Activated naive CD8-positive, alpha-beta T cell treated with anti-CD3 and anti-CD28 coated beads, Interleukin-2, amount 50 U/mL, for 16 hours (primary cell): Measurements from ENCODE around the gene SORCS1.

Experiments
- DNase-seq: peaks from one replicate; pipeline ENCODE4 v3.0.0-alpha.2; 2020; ENCODE audit warnings: low read depth, low spot score

Gene SORCS1

DNA sequence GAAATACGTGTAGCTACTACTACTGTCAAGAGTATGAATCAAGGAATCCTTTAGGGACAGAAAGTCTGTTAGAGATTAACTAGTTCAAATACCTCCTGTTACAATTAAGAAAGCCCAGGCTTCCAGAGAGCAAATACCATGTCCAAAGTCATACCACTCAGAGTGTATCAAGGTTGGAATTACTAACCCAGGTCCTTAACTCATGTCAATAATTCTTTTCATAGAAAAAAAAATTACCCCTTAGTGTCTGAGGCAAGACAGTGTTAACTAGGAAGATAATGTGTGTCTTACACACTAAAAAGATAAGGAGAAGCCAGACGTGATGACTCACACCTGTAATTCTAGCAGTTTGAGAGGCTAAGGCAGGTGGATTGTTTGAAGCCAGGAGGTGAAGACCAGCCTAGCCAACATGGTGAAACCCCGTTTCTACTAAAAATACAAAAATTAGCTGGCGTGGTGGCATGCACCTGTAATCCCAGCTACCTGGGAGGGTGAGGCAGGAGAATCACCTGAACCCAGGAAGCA is 423.4 kb downstream of the SORCS1 start:
- no peak for DNase-seq

DNA sequence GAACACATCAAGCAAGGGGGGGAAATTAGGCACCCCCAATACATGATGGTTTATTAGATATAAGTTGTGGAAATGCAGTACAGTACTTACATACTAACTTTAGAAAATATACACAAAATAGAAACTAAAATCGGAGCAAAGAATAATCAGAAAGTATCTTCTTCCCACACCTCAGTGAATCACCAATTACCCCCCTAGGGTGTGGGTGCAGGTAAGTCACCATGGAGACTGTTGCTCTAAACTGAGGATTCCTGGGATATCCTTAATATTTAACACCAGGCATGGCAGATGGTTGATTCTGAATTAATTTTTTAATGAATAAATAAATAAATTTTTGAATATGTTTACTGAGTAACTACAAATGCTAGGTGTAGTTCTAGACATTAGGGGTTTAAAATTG is 424.4 kb downstream of the SORCS1 start:
- no peak for DNase-seq

DNA sequence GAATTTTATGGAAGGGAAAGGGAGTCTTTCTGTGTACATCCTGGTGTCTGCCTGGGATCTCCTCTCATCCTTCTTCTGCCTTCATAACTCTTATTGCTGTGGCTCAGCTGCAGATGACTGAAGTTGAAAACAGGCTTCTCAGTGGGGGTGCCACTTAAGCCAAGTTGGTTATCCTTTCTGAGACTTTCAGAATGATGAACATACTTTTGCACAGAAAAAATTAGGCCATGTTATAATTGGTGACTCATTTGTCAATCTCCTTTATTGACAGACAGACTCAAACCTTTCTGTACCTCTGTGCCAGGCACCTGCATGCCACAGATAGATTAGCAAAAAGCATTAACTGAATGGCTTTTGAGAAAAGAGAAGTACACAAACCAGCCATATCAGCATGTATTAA is 430.3 kb downstream of the SORCS1 start:
- DNase-seq: no peak

DNA sequence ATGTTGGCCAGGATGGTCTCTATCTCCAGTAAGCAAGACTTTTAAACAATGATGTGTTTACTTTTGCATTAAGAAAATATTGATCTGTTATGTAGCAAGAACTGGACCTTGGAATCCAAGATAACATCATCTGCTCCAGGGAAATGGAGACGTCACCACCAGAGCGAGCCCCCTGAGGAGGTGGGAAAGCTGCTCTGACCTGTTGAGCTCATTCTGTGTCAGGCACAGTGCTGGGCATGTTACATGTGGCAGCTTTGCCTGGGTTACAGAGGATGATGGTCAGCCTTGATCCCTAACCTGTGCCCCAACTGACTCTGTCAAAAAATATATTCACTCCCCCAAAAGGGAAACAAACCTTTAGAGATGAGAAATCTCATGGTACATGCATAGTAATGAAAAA is 436.3 kb downstream of the SORCS1 start:
- DNase-seq: no peak

DNA sequence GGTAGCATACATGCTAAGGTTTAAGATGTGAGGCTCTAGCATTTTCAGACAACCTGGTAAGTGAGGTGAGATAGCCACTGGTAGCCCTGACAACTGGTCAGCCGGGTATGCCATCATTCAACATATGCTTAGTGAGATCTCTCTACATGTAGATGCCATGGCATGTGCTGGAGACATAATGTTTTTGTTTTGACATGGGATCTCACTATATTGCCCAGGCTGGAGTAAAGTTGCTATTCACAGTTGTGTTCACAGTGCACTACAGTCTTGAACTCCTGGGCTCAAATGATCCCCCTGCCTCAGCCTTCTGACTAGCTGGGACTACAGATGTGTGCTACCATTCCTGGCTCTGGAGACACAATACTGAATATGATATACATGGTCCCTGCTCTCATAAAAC is 437.3 kb downstream of the SORCS1 start:
- no peak for DNase-seq

DNA sequence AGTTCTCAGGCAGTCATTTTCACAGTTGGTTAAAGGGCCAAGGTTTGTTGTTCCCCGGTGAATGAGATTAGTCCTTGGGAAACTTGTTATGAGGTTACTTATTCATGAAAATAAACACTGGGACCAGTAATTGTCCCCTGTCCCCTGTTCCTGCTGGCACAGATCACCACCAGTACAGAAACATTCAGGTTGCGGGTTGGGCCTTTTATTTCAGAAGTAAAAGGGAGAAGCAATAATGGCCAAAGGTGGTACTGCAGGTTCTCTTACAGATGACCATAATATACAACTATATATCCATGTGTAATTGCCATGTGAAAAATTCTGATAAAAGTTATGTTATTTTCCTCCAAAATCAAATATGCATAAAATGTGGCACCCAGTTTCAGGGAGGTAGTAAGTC is 442.0 kb downstream of the SORCS1 start:
- DNase-seq: no peak

DNA sequence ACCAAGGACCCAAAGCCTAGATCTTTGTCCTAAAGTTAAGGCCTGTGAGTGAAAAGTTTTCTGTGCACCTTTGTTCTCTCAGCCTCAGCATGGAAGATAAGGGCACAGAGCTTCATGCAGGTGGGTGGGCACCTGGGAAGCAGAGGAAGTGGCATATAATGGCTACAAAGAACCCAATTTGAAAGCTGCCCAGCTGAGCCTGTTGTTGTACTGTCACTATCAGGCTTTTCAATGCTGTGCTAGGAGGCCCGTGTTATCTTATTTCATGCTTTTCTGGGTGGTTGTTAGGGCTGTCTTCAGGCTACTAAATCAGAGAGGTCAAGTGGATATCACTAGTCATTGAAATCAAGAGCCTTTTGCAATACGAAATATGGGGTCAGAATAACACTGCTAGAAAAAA is 443.8 kb downstream of the SORCS1 start:
- DNase-seq: no peak

DNA sequence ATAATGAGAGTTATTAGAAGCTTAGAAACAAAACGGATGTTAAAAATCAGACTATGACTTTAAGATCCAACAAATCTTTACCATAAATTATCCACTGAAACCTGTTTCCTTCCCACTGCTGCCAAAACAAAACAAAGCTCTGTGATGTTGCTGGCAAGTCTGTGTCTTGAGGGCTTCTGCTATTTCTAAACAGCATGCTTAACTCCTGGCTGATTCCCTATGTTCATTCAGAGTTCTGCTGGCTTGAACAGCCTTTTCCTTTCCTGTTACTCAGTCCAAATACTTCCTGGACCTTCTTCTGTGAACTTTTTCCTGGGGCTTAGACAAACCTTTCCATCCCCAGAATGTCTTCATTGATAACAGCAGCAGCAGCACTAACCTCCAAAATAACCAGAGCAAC is 448.1 kb downstream of the SORCS1 start:
- DNase-seq: no peak

DNA sequence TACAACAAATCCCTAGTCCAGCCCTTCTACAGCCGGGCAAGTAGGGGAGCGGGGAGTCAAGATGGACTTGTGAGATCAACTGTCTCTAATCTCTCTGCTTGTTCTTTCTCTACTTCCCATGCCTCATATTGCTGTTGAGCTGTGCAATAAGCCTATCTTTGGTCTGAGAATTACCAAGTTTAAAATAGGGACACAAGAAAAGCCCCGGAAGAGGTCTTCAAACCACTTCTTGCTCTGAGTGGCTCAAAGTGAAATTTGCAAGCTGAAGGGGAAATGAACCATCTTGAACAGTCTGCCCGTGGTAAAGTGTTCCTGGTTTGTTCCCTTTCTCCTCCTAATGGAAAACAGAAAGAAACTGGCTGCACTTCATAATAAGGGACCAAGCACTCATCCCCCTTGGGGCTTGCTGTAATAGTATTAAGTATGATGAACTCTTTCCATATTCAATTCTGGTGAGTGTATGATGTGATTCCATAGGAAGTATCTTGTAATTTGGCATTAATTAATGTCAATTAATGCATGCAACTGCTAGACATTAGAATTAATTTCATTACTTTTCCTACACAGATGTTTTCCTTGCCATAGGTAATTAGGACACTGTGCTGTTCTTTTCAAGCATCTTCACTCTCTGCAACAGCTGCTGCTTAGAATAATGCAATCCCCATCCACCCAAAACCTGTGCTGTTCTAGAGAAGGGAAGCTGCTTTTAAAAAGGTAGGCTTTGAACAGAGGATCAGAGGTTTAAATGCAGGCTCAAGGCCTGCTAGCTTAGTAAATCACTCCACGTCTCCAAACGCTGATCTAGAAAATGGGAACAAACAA is 449.6 kb downstream of the SORCS1 start:
- no peak for DNase-seq

DNA sequence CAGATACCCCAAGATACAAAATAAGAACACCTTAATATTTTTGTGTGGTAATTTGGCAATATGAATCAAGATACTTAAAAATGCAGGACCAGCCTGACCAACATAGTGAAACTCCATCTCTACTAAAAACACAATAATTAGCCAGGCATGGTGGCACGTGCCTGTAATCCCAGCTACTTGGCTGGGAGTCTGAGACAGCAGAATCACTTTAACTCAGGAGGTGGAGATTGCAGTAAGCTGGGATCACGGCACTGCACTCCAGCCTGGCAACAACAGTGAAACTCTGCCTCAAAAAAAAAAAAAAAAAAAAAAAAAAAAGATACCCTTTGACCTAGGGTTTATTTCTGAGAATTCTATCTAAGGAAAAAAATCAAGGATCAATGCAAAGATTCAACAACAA is 450.7 kb downstream of the SORCS1 start:
- DNase-seq: no peak

DNA sequence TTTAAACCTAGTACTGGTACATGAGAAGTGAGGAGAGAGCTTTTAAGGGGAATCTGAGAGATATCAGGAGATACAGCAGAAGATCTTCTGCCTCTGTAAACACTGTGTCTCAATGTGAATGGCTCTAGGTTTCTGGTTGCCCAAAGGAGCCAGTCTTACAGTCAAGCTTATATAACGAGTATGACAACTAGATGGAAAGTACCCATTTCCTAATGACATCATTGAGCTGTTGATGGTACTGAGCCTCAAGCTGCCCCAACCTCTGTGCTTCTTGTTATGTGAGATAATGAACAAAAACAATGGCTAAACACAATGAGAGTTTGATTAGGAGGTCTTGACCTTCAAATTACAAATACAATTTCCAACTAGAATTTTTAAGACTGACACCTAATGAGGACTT is 451.5 kb downstream of the SORCS1 start:
- DNase-seq: no peak

DNA sequence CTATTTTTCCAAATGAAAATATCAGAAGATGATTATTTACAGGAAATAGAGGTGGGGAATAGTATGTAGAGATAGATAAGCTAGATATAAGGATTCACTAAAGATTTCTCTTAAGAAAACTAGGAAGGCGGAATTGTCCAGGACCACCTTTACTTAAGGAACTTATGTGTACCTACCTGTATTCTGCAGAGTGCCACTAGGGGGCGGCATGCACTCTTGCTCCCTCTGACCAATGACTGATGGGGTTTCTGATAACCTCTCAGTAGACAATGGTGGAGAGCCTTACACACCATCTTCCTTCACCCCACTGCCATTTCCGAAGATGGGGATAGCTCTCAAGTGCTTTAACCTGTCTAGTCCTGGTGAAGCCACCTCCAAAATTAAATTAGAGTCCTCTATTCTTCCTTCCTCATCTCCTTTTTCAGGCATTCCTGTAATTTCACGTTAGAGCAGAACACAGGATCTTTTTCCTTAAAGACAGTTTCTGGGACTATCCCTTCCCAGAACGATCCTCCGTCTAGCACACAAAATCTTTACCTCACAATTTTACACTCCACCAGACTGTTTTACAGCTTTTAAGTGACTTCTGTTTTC is 453.1 kb downstream of the SORCS1 start:
- DNase-seq: no peak

DNA sequence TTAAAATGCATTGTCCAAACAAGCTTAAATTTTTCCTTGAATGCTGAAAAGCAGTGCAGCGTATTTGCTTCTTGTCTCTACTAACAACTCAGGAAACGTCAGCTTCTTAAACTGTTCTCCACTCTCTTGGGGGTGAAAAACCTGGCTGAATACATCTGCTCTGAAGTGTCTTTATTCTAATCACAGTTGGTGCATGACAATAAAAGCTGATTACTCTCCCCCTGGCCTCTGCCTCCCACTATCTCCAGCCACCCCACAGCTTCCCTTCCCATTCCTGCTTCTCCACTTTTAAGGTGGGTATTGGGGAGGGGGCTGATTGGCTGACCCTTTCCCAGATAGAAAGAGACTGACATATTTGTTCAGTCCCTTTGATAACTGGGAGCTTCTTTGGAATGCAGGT is 456.0 kb downstream of the SORCS1 start:
- DNase-seq: no peak

DNA sequence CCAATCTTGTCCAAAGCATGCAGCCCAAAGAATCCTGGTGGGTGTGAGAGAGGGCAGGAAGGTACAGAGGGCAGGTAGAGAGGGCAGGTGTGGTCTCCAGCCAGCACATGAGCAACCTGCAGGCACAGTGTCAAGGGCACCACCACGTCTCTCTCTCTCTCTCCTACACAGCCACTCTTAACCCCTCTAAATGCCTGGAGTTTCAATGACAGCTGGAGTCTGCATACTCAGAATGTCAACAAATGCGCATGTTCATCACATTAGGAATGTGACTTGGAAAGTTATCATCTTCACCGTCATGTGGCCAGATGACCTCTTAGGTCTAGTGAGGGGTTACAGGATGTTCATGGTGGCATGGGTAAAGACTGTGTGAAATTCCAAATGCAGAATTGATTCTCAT is 456.8 kb downstream of the SORCS1 start:
- DNase-seq: no peak

DNA sequence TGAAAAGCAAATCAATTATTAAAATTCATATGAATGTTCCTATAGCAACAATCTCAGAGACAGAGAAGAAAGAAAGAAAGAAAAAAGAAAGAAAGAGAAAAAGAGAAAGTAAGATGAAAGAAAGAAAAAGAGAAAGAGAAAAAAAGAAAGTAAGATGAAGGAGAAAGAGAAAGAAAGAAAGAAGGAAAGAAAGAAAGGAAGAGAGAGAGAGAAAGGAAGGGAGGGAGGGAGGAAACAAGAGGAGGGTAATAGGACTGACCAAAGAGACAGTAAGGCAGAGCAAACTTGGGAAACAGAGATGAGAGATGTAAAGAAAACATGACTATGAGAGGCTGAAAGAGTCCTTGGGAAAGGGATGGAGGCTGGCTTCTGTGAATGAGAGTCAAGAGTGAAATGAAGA is 458.4 kb downstream of the SORCS1 start:
- DNase-seq: no peak

DNA sequence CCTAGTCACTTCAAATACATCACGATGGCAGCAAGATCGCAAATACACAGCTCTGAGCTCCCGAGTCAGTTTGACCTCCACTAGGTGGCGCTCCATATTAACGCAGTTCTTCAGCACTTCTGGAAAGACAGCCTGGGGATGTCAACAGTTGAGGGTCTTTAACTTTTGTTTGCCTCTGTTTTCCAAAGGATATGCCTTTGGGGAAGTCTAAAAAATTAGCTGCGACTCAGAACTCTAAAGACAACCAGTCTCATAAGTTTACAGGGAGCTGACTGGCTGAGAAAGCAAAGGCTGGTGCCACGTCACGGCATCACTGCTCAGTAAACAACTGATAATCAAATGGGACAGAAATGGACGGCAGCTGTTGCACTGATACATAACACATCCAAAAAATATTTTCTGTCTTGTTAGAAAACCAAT is 458.8 kb downstream of the SORCS1 start:
- DNase-seq: no peak

DNA sequence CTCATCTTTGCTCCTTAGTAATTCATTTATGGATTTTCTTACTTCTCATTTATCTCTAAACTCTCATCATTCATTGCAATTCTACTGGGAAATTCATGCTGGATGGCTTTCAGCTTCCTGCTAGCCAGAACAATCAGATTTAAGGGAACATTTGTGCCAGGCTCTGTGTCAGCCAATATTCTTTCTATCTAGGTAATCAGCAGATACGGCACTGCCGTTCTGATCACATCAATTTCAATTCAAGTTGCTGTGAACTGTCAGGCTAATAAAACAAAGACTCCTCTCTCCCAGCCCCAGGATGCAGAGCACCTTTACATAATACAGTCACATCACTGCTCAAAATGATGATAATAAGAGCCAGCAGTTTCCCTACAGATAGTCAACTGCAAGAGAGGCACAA is 468.3 kb downstream of the SORCS1 start:
- no peak for DNase-seq

DNA sequence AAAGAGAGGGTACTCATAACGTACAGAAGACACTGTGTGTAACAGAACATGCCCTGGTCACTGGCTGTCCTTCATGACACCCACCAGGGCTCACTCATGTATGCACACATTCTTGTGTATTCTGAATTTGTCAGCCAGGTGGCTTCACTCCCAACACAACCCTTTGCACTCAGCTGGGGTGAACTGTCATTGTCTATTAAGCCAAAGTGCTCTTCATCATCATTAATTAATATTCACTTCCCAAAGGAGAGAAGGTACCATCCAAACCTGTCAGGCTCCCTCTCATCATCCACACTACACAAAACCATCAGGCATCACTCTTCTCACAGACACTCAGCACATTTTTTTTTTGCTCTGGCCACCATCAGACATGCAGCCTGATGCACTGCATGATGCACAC is 469.8 kb downstream of the SORCS1 start:
- DNase-seq: no peak

DNA sequence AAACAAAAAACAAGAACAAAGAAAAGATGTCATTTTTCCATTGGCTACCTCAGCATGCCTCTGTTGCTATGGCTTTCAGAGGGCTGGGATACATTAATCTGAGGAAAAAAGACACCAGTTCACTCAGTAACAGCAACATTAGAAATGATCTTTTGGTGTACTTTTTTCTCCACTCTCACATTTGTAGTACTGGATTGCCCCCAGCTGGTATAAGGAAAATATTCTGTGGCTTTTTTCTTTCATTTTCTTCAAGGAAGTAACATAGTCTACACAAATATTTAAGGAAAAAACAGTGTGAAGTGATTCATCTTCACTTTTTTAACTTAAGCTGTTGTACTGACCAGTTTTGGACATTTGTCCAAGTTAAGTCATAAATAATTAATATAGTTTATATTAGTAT is 482.3 kb downstream of the SORCS1 start:
- no peak for DNase-seq

DNA sequence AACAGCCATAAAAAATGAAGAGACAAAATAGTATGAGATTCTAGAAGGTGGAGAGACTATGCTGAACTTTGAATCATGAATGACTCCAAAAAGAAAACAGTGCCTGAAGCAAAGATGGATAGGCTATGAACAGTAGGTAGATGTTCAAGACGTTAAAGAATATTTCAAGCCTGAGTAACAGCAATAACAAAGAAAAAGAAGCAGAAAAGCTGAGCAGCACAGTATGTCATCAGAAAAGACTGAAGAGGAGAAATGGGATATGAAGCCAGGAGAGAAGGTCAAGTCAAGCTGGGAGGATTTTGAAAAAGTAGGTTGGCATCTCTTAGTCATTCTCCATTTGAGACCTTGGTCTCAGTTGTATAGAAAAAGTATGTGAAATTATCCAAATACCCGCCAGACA is 484.4 kb downstream of the SORCS1 start:
- no peak for DNase-seq

DNA sequence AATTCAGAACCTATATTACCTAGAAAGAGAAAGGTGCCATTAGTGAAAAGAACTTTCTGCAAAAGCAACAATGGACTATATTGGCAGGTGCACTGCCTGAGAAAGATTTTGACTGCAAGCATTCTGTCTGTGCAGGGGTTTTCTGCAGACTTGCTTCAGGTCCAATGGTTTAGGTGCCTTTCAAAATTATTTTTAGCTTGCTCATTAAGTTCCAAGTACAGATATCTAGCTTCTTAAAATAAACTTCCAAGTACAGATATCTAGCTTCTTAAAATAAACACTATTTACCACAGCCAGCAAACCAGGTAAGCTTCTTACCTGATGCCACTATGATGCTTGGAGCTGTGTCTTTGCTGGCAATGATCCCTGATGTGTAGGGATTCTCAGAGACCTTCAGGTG is 485.2 kb downstream of the SORCS1 start:
- DNase-seq: no peak

DNA sequence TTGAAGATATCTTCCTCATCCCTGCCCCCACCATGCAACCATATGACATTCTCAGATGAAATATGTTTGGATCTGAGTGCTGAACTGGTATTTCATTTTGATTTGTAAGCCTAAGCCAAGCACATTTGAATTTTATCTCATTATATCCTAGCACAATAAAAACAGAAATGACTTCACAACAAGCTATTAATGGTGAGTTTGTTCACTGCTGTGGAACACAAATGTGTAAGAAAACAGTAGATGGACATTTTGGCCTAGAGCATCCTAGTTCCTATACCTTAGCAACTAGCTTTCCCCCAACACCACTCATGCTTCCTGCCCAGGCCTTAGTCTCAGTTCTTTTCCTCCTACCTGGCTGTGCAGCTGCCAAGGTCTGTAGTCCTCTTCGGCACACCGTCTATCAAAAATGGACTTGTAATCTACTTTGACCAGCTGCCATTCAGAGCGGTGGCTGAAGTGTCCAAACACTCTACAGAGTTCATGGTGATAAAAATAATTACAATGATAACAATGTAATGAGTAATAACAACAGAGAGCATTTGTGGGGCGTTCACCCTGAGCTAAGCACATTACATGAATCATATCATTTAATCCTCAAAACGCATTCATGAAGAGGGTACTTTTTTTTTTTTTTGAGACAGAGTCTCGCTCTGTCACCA is 491.9 kb downstream of the SORCS1 start:
- DNase-seq: no peak

DNA sequence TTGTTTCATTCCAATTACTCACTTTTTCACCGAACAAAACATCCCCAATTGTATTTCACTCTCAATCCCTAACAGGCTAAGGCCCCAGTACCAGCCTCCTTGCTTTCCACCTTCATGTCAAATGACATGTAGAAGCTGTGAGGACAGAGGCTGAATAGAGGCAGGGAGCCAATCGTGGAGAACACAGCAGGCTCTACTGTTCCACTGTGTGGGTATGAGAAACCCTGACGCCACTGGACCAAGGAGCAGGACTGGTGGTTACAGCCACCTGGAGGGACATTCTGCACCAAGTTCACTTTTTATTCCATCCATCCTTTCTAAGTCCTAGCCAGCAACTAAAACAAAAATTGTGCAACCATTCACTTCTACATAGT is 502.8 kb downstream of the SORCS1 start:
- no peak for DNase-seq
